HG03025 (cell line): ENCODE measurements around the gene C6orf141.

ENCODE experiments used
- ATAC-seq: cut with Tn5 transposase; IDR thresholded peaks from one replicate; pipeline ENCODE4 v1.9.1; 2021; ENCODE audit warnings: mild to moderate bottlenecking, moderate library complexity; ENCODE audit not compliant: unreplicated experiment, low FRiP score

The C6orf141 gene

GRCh38 chr6:49535795-49536194 is 14.7 kb upstream of the C6orf141 start:
- ATAC-seq: no peak

DNA sequence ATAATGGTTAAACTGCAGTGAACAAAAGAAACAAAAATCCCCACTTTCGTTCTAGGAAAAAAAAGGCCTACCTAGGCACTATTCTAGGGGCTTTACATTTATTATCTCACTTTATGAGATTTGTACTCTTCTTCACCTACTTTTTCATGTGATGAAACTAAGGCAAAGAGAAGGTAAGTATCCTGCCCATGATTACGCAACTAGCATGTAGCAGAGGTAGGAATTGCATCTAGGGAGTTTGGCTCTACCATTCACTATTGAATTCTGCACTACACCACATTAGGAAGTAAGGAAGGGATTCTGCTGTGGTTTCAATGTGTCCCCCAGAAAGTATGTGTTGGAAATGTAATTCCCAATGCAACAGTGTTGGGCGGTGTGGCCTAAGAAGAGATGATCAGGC is 11.4 kb upstream of the C6orf141 start:
- no peak for ATAC-seq

GRCh38 chr6:49540614-49541013 is 9.9 kb upstream of the C6orf141 start:
- ATAC-seq: no peak

- no peak for ATAC-seq
Measured at GRCh38 chr6:49541210-49541724, 9.2 kb upstream of the C6orf141 start.

DNA sequence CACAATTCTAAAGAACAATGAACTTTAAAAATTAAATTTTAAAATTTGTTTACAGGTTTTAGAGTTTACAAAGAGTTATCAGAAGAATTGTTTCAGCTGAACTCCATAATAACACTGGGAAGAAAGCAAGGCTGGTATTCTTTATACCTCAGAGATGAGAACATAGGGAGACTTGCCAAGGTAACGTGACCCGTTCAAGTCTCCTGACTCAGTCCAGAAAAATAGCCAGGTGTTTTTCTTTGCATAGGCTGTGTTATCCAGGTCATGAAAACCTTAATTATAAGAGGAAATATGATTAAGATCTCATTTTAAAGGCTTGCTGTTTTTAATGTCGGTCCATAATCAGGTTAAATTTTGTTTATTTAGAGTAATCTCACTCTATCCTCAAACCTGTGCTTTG is 8.5 kb upstream of the C6orf141 start:
- no peak for ATAC-seq

DNA sequence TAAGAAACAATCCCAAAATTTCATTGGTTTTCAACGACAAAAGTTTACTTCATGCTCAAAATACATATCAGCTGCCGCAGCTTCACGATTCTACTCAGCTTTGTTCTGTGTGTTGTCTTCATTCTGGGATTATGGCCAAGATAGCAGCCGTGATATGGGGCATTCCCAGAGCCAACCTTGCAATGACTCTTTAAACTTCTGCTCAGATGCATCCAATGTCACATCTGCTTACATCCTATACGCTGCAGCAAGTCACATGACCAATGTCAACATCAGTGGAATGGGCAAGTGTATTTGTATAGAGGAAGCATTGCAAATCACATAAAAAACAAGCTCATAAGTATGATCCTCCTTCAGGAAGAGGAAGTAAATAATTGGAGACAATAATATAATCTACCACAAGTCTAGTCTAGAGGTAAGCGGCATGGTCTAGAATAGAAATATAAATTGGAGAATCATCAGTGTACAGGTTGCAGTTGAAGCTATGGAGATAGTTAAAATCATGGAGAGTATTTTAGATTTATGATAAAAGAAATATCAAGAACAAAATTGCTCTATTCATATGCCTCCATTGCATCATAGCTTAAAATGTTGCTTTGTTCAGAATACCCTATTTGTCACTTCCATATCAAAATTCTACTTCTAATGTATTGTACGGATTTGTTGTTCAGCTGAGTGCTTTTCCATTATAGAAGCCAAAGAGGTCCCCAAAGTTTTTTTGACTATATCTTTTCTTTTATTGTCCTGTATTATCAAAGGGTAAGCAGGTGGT is 7.2 kb upstream of the C6orf141 start:
- no peak for ATAC-seq

- no peak for ATAC-seq
Measured at GRCh38 chr6:49546331-49546730, 4.1 kb upstream of the C6orf141 start.

DNA sequence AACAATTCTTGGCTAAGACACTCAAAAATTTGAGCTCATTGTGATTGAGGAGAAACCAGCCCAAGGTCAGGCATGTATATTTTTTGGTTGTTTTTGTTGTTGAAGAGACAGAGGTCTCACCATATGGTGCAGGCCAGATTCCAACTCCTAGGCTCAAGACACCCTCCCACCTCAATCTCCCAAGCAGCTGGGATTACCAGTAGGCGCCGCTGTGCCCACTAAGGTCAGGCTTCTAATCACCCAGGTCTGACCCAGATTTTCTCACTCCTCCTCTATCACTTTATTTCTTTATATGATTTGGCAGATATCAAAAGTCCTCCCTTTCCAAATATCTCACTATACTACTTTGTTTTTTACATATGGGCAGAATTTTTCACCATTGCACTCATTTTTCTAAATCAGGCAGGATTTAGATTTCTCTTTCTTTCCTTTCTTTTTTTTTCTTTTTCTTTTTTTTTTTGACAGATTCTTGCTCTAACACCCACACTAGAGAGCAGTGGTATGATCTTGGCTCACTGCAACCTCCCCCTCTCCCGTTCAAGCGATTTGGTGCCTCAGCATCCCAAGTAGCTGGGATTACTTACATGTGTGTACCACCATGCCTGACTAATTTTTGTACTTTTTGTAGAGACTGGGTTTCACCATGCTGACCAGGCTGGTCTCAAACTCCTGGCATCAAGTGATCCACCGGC is 1.7 kb upstream of the C6orf141 start:
- ATAC-seq: no peak

- no peak for ATAC-seq
Measured at GRCh38 chr6:49549691-49550491, 577 bp upstream of the C6orf141 start.

GRCh38 chr6:49551078-49551865 is 804 bp downstream of the C6orf141 start:
- ATAC-seq: peak; percentile 35

- peak; percentile 65 for ATAC-seq
Measured at GRCh38 chr6:49551866-49552129, 1.3 kb downstream of the C6orf141 start.

- ATAC-seq: no peak
Measured at GRCh38 chr6:49552596-49552995, 2.1 kb downstream of the C6orf141 start.

GRCh38 chr6:49553384-49553783 is 2.9 kb downstream of the C6orf141 start:
- no peak for ATAC-seq

GRCh38 chr6:49555951-49556350 is 5.5 kb downstream of the C6orf141 start:
- no peak for ATAC-seq

- no peak for ATAC-seq
Measured at GRCh38 chr6:49556429-49556837, 6.0 kb downstream of the C6orf141 start.

DNA sequence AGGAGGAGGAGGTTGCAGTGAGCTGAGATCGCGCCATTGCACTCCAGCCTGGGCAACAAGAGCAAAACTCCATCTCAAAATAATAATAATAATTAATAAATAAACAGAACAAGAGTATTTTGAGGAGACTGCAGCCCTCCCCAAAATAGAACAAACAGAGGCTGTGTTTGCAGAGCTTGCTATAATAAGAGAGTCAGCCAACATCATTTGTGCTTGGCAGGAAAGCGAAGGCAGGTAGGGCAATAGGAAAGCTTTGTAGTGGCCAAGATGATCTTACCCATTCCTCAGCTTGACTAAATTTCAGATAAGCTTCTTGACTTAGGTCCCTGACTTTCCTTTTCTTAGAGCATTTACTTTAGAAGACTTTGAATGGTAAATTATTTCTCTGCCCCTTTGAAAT is 6.7 kb downstream of the C6orf141 start:
- no peak for ATAC-seq

GRCh38 chr6:49558238-49558637 is 7.8 kb downstream of the C6orf141 start:
- no peak for ATAC-seq

DNA sequence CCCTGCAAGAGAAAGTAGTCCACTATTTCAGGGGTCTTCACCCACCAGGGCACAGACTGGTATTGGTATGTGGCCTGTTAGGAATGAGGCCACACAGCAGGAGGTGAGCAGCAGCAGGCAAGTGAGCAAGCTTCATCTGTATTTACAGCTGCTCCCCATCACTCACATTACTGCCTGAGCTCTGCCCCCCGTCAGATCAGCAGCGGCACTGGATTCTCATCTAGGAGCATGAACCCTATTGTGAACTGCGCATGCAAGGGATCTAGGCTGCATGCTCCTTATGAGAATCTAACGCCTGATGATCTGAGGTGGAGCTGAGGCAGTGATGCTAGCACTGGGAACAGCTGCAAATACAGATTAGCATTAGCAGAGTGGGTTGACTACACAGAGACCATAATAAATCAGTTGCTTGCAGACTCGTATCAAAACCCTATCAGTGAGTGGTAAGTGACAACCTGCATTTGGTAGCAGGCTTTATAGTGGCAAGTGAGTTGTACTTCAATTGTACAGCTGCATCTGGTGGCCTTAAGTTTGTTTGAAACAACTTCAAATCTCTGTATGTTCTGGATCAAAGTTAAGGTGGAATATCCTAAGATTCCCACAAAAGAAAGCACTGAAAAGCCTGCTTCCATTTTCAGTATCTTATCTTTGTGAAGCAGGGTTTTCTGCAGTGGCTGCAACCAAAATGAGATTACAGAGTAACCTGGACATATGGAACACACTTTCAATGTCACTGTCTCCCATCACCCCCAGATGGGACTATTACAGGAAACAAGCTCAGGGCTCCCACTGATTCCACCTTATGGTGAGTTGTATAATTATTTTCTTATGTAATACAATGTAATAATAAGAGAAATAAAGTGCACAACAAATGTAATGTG is 12.8 kb downstream of the C6orf141 start:
- ATAC-seq: no peak

- no peak for ATAC-seq
Measured at GRCh38 chr6:49564552-49564951, 14.1 kb downstream of the C6orf141 start.

DNA sequence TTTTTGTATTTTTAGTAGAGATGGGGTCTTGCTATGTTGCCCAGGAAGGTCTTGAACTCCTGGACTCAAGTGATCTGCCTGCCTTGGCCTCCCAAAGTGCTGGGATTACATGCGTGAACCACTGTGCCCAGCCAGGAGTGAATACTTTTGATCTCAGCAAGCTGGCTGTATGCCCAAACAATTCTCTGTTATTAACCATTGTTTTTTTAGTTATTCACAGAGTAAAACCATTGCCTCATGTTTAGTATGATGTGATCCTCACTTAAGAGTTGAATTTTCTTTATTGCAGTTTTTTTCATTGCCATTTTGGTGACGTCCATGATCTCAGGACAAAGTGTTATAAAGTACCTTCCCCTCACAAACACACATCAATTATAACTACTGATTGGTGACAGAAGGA is 14.8 kb downstream of the C6orf141 start:
- ATAC-seq: no peak
